HG03442 (cell line): ENCODE measurements around the gene OR7A5.
"Not testable (repeated sequence)": the region's sequence is repeated elsewhere in the genome, so short reads cannot be mapped to it uniquely, and the experiment has no call there.

Source experiments
- ATAC-seq: cut with Tn5 transposase; IDR thresholded peaks from one replicate; pipeline ENCODE4 v1.9.1; 2021; ENCODE audit warnings: mild to moderate bottlenecking, moderate library complexity; ENCODE audit not compliant: unreplicated experiment

Gene OR7A5

GRCh38 chr19:14835011-14835410 lies at the start of gene OR7A5, which contains the start of gene OR7C1:
Gene OR7A5, minus strand, starts transcription at chr19:14835185. Its CDS starts 6,944 bp downstream, at chr19:14828241.
Gene OR7C1, minus strand, starts transcription at chr19:14835185. Its CDS starts 35,049 bp downstream, at chr19:14800136.
- ATAC-seq = no peak

GRCh38 chr19:14871619-14872230 lies 36.7 kb upstream of the OR7A5 start:
- no peak for ATAC-seq

GRCh38 chr19:14868497-14868896 lies 33.5 kb upstream of the OR7A5 start:
- ATAC-seq = no peak

- ATAC-seq = no peak
Measured at GRCh38 chr19:14848822-14849221, 13.8 kb upstream of the OR7A5 start, which contains the start of gene OR7A10. Gene OR7A10, minus strand, starts transcription at chr19:14848922. Its CDS starts 7,045 bp downstream, at chr19:14841877.

GRCh38 chr19:14843578-14843977 lies 8.6 kb upstream of the OR7A5 start:
- no peak for ATAC-seq

- no peak for ATAC-seq
Measured at GRCh38 chr19:14843169-14843568, 8.2 kb upstream of the OR7A5 start.

GRCh38 chr19:14840206-14840605 lies 5.2 kb upstream of the OR7A5 start:
- ATAC-seq = no peak

GRCh38 chr19:14837391-14837790 lies 2.4 kb upstream of the OR7A5 start:
- no peak for ATAC-seq

- ATAC-seq = no peak
Measured at GRCh38 chr19:14830702-14831101, 4.3 kb downstream of the OR7A5 start.

GRCh38 chr19:14826006-14826405 lies 9.0 kb downstream of the OR7A5 start:
- no peak for ATAC-seq

- ATAC-seq = no peak
Measured at GRCh38 chr19:14821937-14822336, 13.0 kb downstream of the OR7A5 start.

GRCh38 chr19:14818588-14818987 lies 16.4 kb downstream of the OR7A5 start:
- ATAC-seq = no peak

- no peak for ATAC-seq
Measured at GRCh38 chr19:14817052-14817451, 17.9 kb downstream of the OR7A5 start.

- ATAC-seq = no peak
Measured at GRCh38 chr19:14814982-14815652, 19.9 kb downstream of the OR7A5 start.

- ATAC-seq = no peak
Measured at GRCh38 chr19:14809272-14810057, 25.5 kb downstream of the OR7A5 start.

- ATAC-seq = no peak
Measured at GRCh38 chr19:14804765-14805164, 30.2 kb downstream of the OR7A5 start.

- ATAC-seq = no peak
Measured at GRCh38 chr19:14798760-14799159, 36.2 kb downstream of the OR7A5 start.

- ATAC-seq = no peak
Measured at GRCh38 chr19:14796021-14796420, 39.0 kb downstream of the OR7A5 start.

GRCh38 chr19:14795078-14795721 lies 39.8 kb downstream of the OR7A5 start:
- ATAC-seq = no peak

GRCh38 chr19:14792250-14792649 lies 42.7 kb downstream of the OR7A5 start:
- ATAC-seq = not testable (repeated sequence)

- no peak for ATAC-seq
Measured at GRCh38 chr19:14786421-14786851, 48.5 kb downstream of the OR7A5 start.
